Spleen (tissue), 11 donors: ENCODE data around the gene GUK1. TPM values are rescaled to one million over a fixed set of nuclear protein-coding genes. Genes with fewer than 3 reads are reported as not detected.

Experiments
- DNase-seq: peaks from one replicate; pipeline ENCODE4 v3.0.0-alpha.2; 2020
- H3K27ac ChIP-seq, 8 donors: fragments of 200-600 bp; sonication (generic) in 7 of 8; 1 replicate in 4 of 8; 2 replicates in 4 of 8; pipeline versions ENCODE4 v1.5.0 to v1.8.0; 2016 to 2021; ENCODE audit warnings: inconsistent platforms in 4 of 8, mild to moderate bottlenecking in 4 of 8, moderate library complexity in 1 of 8
- H3K27me3 ChIP-seq, 7 donors: fragments of 200-600 bp; sonication (generic) in 6 of 7; replicated peaks in 1 of 7; 1 replicate in 4 of 7; 2 replicates in 3 of 7; pipeline versions ENCODE4 v1.5.0 to v1.8.0; 2016 to 2021; ENCODE audit warnings: inconsistent platforms in 3 of 7, mild to moderate bottlenecking in 1 of 7
- H3K36me3 ChIP-seq, 6 donors: fragments of 200-600 bp; sonication (generic) in 5 of 6; 1 replicate in 4 of 6; 2 replicates in 2 of 6; pipeline versions ENCODE4 v1.5.0 to v1.8.0; 2016 to 2021; ENCODE audit warnings: inconsistent platforms in 2 of 6
- H3K4me1 ChIP-seq, 6 donors: fragments of 200-600 bp; sonication (generic) in 5 of 6; 1 replicate in 3 of 6; 2 replicates in 3 of 6; pipeline versions ENCODE4 v1.5.0 to v1.8.0; 2016 to 2021; ENCODE audit warnings: inconsistent platforms in 3 of 6
- H3K4me3 ChIP-seq, 8 donors: fragments of 200-600 bp; sonication (generic) in 7 of 8; 1 replicate in 4 of 8; 2 replicates in 4 of 8; pipeline versions ENCODE4 v1.5.0 to v1.8.0; 2016 to 2021; ENCODE audit warnings: inconsistent platforms in 4 of 8, mild to moderate bottlenecking in 4 of 8, moderate library complexity in 2 of 8
- H3K9me3 ChIP-seq, 8 donors: fragments of 200-600 bp; sonication (generic) in 7 of 8; 1 replicate in 4 of 8; 2 replicates in 4 of 8; pipeline versions ENCODE4 v1.5.0 to v1.8.0; 2016 to 2021; ENCODE audit warnings: inconsistent platforms in 4 of 8
- POLR2A ChIP-seq, 3 donors: fragments of 450-650 bp; IDR thresholded peaks; one replicate each; pipeline ENCODE4 v1.5.1; 2017; ENCODE audit warnings: antibody characterized with exemption in 3 of 3, mild to moderate bottlenecking in 1 of 3
- POLR2AphosphoS5 ChIP-seq, 3 donors: sonication (generic); formaldehyde crosslinking; IDR thresholded peaks; one replicate each; pipeline ENCODE4 v1.5.1; 2017; ENCODE audit warnings: antibody characterized with exemption in 3 of 3
- WGBS, 5 donors: extraction: QIAGEN DNeasy Blood & Tissue Kit in 3 of 5; methylation state at CpG; one replicate each; pipeline versions ENCODE4 v1.1.5 to v1.1.7; 2013 to 2018; 5-methylcytosine and 5-hydroxymethylcytosine counted together
- intact Hi-C: fragments of 100-400 bp; cut with DNase I; formaldehyde crosslinking; loops from one replicate; pipeline ENCODE4 v1.15.0; 2023; ENCODE audit warnings: low total_unique reads
- polyA plus RNA-seq, 3 donors: library from polyadenylated mRNA; stranded (reverse); fragments of 200-250 nt; gene quantifications; one replicate each; pipeline ENCODE4 v1.2.1, GENCODE V29; 2013
- total RNA-seq, 7 donors: library from RNA; depleted of rRNA in 3 of 7; stranded (reverse); fragments of >200 nt in 3 of 7; fragmentation: NEBNext Ultra II Directional in 4 of 7; extraction: Animal tissue kit (Norgen Biotek cat#: 25700) in 4 of 7; gene quantifications; one replicate each; pipeline versions ENCODE4 v1.1.0 to v1.2.1, GENCODE V29; 2016 to 2021
- TF ChIP-seq, protein P1 (sequence below), 11 experiments: fragments of 200-600 bp in 7 of 11; fragments of 450-650 bp in 4 of 11; sonication (generic) in 4 of 11; IDR thresholded peaks in 8 of 11; conservative IDR thresholded peaks in 3 of 11; 1 replicate in 7 of 11; 2 replicates in 4 of 11; pipeline versions ENCODE4 v1.4.0 to v1.8.0; 2016 to 2021; ENCODE audit warnings: antibody characterized with exemption in 11 of 11, inconsistent platforms in 4 of 11, mild to moderate bottlenecking in 1 of 11
- donor health status: healthy with polysubstance abuse.
- donor health status: DM: no; HTN: no; CAD: no; lungs with moderate emphysema.
- donor health status: DM: no; HTN: no; CAD: no.
- donor health status: Bipolar disorder and iron deficiency.
- donor health status: healthy.
- donor health status: DM: no; HTN: no; CAD: no.
- donor health status: DM: yes; HTN: yes; CAD: no.

GUK1 gene
- total and polyA plus RNA-seq, 10 donors, result 167 to 499 (median 199) TPM

GRCh38 chr1:228154021-228154669, 14.1 kb downstream of the GUK1 start:
- WGBS, 5 donors, result 87 to 98% (median 93%) methylated on average over 7 to 11 of the region's 11 CpGs
- Histone ChIP-seq H3K27me3 (peaks cover 0 to 19% (median 0%) of the 10 kb centered on the region in 7 donors), H3K36me3 (peaks cover 0 to 14% (median 6%) of the 10 kb centered on the region in 6 donors), H3K4me3 (no peak overlapping the region), H3K4me1 (peaks cover 2 to 50% (median 32%) of the 10 kb centered on the region in 6 donors), H3K9me3 (no peaks in the 10 kb centered on the region), H3K27ac (no peak overlapping the region)
- DNase-seq, result peak; percentile 32
- intact Hi-C loops, result no loop called here
- no peak for TF ChIP-seq POLR2AphosphoS5 (IDR thresholded peaks at IDR 0.05)

- no peak for TF ChIP-seq POLR2A (IDR thresholded peaks at IDR 0.05)
- no peak for TF ChIP-seq POLR2AphosphoS5 (IDR thresholded peaks at IDR 0.05)
- TF ChIP-seq, protein P1, sequence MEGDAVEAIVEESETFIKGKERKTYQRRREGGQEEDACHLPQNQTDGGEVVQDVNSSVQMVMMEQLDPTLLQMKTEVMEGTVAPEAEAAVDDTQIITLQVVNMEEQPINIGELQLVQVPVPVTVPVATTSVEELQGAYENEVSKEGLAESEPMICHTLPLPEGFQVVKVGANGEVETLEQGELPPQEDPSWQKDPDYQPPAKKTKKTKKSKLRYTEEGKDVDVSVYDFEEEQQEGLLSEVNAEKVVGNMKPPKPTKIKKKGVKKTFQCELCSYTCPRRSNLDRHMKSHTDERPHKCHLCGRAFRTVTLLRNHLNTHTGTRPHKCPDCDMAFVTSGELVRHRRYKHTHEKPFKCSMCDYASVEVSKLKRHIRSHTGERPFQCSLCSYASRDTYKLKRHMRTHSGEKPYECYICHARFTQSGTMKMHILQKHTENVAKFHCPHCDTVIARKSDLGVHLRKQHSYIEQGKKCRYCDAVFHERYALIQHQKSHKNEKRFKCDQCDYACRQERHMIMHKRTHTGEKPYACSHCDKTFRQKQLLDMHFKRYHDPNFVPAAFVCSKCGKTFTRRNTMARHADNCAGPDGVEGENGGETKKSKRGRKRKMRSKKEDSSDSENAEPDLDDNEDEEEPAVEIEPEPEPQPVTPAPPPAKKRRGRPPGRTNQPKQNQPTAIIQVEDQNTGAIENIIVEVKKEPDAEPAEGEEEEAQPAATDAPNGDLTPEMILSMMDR (IDR thresholded peaks at IDR 0.05 in 8 of 11, conservative IDR thresholded peaks at IDR 0.05 in 3 of 11), result no peak
- no peak overlapping the region for H3K27ac ChIP-seq
- H3K4me3 ChIP-seq, result no peak overlapping the region
- H3K9me3 ChIP-seq, result no peaks in the 10 kb centered on the region
- 80 to 85% (median 81%) methylated on average over 19 to 20 of the region's 20 CpGs for WGBS, 5 donors
- DNase-seq, result peak; percentile 65
- H3K27me3 ChIP-seq, result peaks cover 0 to 19% (median 0%) of the 10 kb centered on the region in 7 donors
- intact Hi-C loops, result no loop called here
- H3K4me1 ChIP-seq, result peaks cover 0 to 43% (median 27%) of the 10 kb centered on the region in 6 donors
- peaks cover 0 to 7% (median 1%) of the 10 kb centered on the region in 6 donors for H3K36me3 ChIP-seq
These were observed 14.8 kb downstream of the GUK1 start for GRCh38 chr1:228154670-228155571.

DNA sequence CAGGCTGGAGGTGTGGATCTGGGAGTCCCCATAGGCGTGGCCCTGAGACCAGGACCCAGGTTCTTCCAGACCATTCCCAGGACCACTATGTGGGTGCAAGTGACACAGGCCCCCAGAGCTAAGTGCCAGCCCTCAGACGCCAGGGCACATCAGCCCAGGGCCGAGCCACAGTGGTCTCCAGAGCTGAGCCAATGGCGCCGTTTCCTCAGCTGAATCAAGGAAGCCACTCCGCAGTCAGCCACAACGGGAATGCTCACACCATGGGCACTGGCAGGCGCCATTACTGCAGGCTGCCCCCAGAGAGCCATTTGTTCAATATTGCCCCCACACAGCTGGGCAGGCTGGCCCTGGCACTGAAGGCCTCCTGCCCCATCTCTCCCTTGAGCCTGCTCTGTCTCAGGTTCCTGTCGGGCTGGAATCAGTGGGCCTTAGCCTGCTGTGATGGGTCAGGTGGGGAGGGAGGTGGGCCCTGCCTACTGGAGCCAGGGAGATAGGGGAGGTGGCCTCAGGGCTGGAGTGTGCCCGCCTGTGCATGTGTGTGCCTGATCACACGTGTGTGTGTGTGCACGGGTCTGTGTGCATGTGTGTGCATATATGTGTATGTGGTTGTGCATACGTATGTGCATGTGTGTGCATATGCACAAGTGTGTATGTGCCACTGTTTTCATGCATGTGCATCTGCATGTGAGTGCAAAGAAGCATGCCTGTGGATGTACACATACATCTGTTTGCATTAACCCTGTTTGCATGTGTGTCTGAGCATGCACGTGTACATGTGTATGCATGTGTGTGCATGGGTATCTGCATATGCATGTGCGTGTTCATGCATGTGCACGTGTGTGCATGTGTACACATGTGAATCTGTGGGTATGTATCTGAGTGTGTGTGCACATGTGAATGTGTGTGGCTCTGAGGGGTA, 15.8 kb downstream of the GUK1 start:
- DNase-seq, result peak; percentile 51

DNA sequence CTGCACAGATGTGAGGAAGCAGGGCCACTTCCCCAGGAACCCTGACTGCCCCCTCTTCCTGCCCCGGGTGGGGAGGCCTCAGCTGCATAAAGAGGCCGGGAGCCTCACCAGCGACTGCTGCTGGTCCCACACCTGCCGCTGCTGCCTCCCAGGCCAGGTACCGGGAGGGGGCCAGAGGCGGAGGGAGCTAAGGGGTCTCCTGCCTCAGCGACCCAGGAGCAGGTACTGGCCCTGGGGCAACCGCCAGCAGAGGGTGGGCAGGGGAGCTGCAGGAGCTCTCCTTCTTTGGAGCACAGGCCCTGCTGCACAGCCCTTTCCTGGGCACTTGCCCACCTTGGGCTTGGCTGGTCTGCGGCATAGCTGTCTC, 16.4 kb downstream of the GUK1 start:
- peak; percentile 71 for DNase-seq
- no peak overlapping the region for H3K4me3 ChIP-seq
- no peak overlapping the region for H3K27ac ChIP-seq
- peaks cover 0 to 31% (median 20%) of the 10 kb centered on the region in 6 donors for H3K4me1 ChIP-seq
- intact Hi-C loops, result no loop called here
- 6 to 51% (median 24%) methylated on average over 7 to 9 of the region's 9 CpGs for WGBS, 5 donors
- H3K36me3 ChIP-seq, result no peaks in the 10 kb centered on the region
- TF ChIP-seq POLR2A (IDR thresholded peaks at IDR 0.05), result no peak
- no peak for TF ChIP-seq POLR2AphosphoS5 (IDR thresholded peaks at IDR 0.05)
- TF ChIP-seq, protein P1 (IDR thresholded peaks at IDR 0.05 in 8 of 11, conservative IDR thresholded peaks at IDR 0.05 in 3 of 11), result no peak
- no peaks in the 10 kb centered on the region for H3K9me3 ChIP-seq
- H3K27me3 ChIP-seq, result peaks cover 0 to 21% (median 0%) of the 10 kb centered on the region in 7 donors

More for the DNA sequence above, 15.8 kb downstream of the GUK1 start:
- Histone ChIP-seq H3K36me3 (no peaks in the 10 kb centered on the region), H3K9me3 (no peaks in the 10 kb centered on the region), H3K27ac (no peak overlapping the region), H3K4me3 (no peak overlapping the region), H3K27me3 (peaks cover 0 to 19% (median 0%) of the 10 kb centered on the region in 7 donors), H3K4me1 (peaks cover 0 to 33% (median 23%) of the 10 kb centered on the region in 6 donors)
- intact Hi-C loops, result no loop called here
- 75 to 82% (median 79%) methylated on average over 12 to 16 of the region's 16 CpGs for WGBS, 5 donors
- TF ChIP-seq, protein P1 (IDR thresholded peaks at IDR 0.05 in 8 of 11, conservative IDR thresholded peaks at IDR 0.05 in 3 of 11), result no peak
- TF ChIP-seq POLR2A (IDR thresholded peaks at IDR 0.05) (no peak), POLR2AphosphoS5 (IDR thresholded peaks at IDR 0.05) (no peak)
